Ishikawa (cell line): ENCODE data around the gene DNAH6.

Experiments used
- CEBPB ChIP-seq: IDR thresholded peaks from 2 replicates; pipeline ENCODE4 v1.6.1; 2012
- CREB1 ChIP-seq: IDR thresholded peaks from 2 replicates; pipeline ENCODE4 v1.6.1; 2012; ENCODE audit warnings: low read depth
- EGR1 ChIP-seq: IDR thresholded peaks from 2 replicates; pipeline ENCODE4 v1.6.1; 2012
- EP300 ChIP-seq: IDR thresholded peaks from 2 replicates; pipeline ENCODE4 v1.6.1; 2012; ENCODE audit warnings: borderline replicate concordance
- FOXM1 ChIP-seq: IDR thresholded peaks from 2 replicates; pipeline ENCODE4 v1.6.1; 2012; ENCODE audit warnings: low read depth, borderline replicate concordance
- NFIC ChIP-seq: IDR thresholded peaks from 2 replicates; pipeline ENCODE4 v1.6.1; 2012
- RAD21 ChIP-seq: IDR thresholded peaks from 2 replicates; pipeline ENCODE4 v1.6.1; 2012; ENCODE audit warnings: low read depth
- TAF1 ChIP-seq: IDR thresholded peaks from 2 replicates; pipeline ENCODE4 v1.6.1; 2012; ENCODE audit warnings: low read depth, mild to moderate bottlenecking
- TCF12 ChIP-seq: IDR thresholded peaks from 2 replicates; pipeline ENCODE4 v1.6.1; 2012; ENCODE audit warnings: low read depth
- TEAD4 ChIP-seq: IDR thresholded peaks from 2 replicates; pipeline ENCODE4 v1.6.1; 2012
- YY1 ChIP-seq: IDR thresholded peaks from 2 replicates; pipeline ENCODE4 v1.6.1; 2012; ENCODE audit warnings: low read depth
- ZBTB7A ChIP-seq: IDR thresholded peaks from 2 replicates; pipeline ENCODE4 v1.6.1; 2012; ENCODE audit warnings: low read depth
- TF ChIP-seq, protein P1 (sequence below): IDR thresholded peaks from 2 replicates; pipeline ENCODE4 v1.6.1; 2012
- TF ChIP-seq, protein P2 (sequence below): IDR thresholded peaks from 2 replicates; pipeline ENCODE4 v1.6.1; 2012
- TF ChIP-seq, protein P3 (sequence below): IDR thresholded peaks from 2 replicates; pipeline ENCODE4 v1.6.1; 2012; ENCODE audit warnings: low read depth, mild to moderate bottlenecking

The DNAH6 gene

DNA sequence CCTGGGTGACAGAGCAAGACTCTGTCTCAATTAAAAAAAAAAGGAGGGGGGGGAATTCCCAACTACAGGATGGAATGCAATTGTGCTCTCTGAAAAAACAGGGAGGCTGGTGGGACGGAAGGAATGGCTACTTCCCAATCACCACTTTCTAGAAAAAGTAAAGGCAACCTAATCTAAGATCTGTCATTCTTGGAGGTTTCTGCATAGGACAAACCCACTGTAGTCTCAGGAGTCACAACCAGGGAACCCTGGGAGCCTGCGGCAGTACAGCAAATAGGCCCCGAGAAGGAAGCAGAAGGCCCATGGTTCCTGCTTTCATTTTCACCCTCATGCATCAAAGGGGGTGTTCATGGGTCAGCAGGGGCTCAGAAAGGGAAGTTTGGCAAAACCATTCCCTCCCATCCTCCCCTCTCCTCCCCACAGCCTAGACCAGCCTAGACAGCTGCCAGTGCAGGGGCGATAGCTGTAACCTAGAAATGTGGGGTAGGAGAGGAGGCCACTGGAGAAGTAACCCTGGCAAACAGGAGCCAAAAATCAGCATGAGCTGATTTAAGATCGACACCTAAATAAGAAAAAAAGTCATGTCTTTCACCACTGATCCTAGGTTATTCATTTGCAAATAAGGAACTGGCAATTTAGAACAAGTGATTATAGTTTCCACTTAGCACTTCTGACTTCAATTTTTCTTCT lies 316.6 kb downstream of the DNAH6 start:
- TF ChIP-seq CEBPB, result no peak
- TF ChIP-seq EGR1, result no peak
- TF ChIP-seq EP300, result no peak
- no peak for TF ChIP-seq ZBTB7A
- no peak for TF ChIP-seq TAF1
- no peak for TF ChIP-seq RAD21
- TF ChIP-seq, protein P1, sequence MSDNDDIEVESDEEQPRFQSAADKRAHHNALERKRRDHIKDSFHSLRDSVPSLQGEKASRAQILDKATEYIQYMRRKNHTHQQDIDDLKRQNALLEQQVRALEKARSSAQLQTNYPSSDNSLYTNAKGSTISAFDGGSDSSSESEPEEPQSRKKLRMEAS, result no peak

DNA sequence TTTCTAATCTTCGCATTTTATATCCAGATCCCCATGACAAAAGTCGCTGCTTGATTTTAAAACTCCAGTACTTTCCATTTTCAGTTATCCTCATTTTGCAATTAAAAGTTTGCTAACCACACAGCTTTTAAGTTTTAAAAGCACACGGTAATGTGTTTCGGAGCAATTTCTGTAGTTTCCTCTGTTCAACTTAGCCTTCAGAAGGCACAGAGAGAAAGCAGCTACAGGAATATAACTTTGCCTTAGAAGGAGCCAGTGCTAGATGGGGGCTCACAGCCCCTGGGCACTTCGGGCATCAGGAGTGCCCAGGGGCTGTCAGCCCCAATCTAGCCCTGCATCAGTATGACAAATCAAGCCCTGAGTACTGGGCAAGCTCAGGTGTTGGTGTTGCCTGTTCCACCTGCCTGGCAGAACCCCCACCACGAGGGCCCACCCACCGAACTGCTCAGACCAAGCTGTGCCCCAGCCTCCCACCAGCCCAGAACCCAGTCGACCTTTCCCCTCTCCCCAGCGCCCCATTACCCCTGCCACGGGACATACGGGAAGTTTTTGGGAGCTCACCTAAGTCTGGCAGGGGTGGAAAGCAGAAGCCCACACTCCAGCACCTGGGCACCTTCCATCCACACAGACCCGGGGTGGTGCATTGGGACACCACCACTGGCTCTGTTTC lies 317.3 kb downstream of the DNAH6 start:
- TF ChIP-seq ZBTB7A (no peak), YY1 (no peak), TAF1 (no peak), CREB1 (no peak), NFIC (no peak), EP300 (no peak), CEBPB (no peak), RAD21 (no peak), TEAD4 (no peak), FOXM1 (no peak), TCF12 (no peak), EGR1 (no peak)
- TF ChIP-seq, protein P1, result no peak
- TF ChIP-seq, protein P2, sequence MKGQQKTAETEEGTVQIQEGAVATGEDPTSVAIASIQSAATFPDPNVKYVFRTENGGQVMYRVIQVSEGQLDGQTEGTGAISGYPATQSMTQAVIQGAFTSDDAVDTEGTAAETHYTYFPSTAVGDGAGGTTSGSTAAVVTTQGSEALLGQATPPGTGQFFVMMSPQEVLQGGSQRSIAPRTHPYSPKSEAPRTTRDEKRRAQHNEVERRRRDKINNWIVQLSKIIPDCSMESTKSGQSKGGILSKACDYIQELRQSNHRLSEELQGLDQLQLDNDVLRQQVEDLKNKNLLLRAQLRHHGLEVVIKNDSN, result no peak
- TF ChIP-seq, protein P3, sequence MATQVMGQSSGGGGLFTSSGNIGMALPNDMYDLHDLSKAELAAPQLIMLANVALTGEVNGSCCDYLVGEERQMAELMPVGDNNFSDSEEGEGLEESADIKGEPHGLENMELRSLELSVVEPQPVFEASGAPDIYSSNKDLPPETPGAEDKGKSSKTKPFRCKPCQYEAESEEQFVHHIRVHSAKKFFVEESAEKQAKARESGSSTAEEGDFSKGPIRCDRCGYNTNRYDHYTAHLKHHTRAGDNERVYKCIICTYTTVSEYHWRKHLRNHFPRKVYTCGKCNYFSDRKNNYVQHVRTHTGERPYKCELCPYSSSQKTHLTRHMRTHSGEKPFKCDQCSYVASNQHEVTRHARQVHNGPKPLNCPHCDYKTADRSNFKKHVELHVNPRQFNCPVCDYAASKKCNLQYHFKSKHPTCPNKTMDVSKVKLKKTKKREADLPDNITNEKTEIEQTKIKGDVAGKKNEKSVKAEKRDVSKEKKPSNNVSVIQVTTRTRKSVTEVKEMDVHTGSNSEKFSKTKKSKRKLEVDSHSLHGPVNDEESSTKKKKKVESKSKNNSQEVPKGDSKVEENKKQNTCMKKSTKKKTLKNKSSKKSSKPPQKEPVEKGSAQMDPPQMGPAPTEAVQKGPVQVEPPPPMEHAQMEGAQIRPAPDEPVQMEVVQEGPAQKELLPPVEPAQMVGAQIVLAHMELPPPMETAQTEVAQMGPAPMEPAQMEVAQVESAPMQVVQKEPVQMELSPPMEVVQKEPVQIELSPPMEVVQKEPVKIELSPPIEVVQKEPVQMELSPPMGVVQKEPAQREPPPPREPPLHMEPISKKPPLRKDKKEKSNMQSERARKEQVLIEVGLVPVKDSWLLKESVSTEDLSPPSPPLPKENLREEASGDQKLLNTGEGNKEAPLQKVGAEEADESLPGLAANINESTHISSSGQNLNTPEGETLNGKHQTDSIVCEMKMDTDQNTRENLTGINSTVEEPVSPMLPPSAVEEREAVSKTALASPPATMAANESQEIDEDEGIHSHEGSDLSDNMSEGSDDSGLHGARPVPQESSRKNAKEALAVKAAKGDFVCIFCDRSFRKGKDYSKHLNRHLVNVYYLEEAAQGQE, result no peak

DNA sequence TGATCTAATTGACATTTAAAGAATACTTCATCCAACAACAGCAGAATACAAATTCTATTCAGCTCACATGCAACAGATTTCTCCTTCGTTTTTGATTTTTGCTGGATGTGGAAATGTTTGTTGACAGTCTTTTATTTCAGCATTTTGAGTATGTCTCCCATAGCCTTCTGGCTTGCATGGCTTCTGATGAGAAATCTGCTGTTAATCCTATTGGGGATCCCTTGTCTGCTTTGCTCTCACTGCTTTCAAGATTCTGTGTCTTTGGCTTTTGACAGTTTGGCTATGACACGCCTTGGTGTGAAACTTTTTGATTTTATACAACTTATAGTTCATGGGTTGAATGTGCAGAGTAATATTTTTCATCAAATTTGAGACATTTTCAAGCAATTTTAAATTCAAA lies 319.9 kb downstream of the DNAH6 start:
- TF ChIP-seq, protein P1, result no peak
- TF ChIP-seq CEBPB (no peak), EGR1 (no peak), YY1 (no peak), ZBTB7A (no peak), TEAD4 (no peak), EP300 (no peak), CREB1 (no peak), TAF1 (no peak)
- TF ChIP-seq, protein P3, result no peak

DNA sequence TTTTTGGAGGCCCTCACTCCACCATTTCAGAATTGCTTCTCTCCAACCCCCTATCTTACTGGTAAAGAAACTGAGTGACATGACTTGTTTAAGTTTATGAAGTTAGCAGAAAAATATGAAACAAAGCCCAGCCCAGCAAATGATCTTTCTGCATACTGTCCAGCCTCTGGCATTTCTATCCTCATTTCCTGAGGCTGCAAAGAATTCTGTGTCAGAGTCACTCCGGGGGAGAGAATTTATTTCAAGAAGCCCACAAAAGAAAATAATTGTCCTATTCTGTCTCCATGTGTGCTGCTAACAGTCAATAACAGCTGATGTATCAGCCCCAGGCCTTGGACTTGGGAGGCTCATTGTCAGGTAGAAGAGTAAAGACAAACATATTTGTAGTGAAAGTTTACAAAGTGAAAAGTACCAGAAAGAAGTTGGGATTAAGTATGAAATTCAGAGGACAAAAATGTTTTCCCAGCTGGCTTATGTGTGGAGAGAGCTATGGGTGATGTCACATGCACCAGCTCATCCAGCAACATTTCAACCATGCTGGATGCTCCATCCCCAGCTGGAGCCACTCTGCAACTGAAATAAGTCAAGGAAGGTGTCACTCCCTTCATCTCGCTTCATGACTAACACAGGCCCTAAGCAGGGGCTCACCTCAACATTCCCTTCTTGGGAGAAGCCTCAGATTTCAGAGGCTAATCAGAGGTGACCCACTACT lies 322.3 kb downstream of the DNAH6 start:
- no peak for TF ChIP-seq EP300
- TF ChIP-seq, protein P3, result no peak
- TF ChIP-seq, protein P2, result no peak
- no peak for TF ChIP-seq TCF12
- no peak for TF ChIP-seq YY1
- TF ChIP-seq TEAD4, result no peak
- no peak for TF ChIP-seq RAD21
- TF ChIP-seq ZBTB7A, result no peak
- no peak for TF ChIP-seq TAF1
- TF ChIP-seq CEBPB, result no peak
- TF ChIP-seq CREB1, result no peak
- no peak for TF ChIP-seq FOXM1
- no peak for TF ChIP-seq NFIC
- TF ChIP-seq, protein P1, result no peak
- TF ChIP-seq EGR1, result no peak
